Inflammatory macrophage (primary cell): ENCODE data around the gene CACNG5.

ENCODE experiments used
- DNase-seq, 2 donors: peaks; one replicate each; pipeline ENCODE4 v3.0.0-alpha.2; 2020 to 2022

The CACNG5 gene

DNA sequence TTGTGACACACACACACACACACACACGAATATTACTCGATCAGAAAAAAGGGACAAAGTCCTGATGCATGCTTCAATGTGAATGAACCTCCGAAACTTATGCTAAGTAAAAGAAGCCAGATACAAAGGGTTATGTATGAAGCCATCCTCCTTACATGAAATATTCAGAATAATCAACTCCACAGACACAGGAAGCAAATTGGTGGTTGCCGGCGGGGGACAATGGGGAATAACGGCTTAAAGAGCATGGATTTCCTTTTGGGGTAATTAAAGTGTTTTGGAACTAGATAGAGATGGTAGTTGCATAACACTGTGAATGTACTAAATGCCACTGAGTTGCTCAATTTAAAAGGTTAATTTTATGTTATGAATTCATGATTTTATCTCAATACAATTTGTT, 8.1 kb upstream of the CACNG5 start:
- DNase-seq = no peak

DNA sequence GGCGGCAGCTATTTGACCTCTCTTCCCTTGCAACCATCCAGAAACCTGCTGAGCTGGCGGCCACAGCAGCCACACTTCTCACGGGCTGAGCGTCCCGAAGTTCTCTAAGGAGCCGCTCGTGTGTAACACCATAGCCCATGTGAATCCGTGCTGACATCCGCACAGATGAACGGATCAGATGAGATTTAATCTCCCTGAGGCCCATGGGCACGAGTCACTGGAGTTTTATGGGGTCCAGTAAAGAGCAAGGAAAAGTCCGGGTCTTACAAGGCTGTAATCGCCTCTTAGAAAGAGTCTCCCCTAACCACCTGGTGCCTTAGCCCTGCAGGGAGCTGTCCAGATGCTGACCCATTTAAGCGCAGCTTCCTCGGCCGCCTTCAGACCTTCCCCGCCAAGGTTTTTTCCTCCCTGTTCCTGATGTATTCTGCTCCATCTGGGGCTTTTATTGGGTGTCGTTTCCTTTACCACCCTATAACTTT, 5.5 kb upstream of the CACNG5 start:
- peak in 1 of 2 donors; percentile 30 for DNase-seq

DNA sequence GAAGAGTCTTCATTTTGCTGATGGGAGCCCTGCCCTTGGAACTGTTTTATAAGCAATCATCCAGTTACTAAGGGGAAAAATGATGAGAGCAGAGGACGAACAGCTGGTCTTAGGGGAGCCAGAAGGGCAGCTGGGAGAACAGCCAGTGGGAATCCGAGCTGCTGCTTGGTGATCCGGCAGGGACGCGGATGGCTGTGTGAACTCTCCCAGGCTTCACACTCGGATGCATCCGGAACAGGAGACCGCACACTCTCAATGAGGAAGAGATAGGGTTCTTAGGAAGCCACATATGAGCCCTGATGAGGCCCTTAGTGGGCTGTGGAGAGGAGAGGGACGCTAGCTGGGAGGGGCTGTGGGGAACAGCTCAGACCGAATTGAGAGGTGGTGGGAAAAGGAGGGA, 5.0 kb upstream of the CACNG5 start:
- no peak for DNase-seq

DNA sequence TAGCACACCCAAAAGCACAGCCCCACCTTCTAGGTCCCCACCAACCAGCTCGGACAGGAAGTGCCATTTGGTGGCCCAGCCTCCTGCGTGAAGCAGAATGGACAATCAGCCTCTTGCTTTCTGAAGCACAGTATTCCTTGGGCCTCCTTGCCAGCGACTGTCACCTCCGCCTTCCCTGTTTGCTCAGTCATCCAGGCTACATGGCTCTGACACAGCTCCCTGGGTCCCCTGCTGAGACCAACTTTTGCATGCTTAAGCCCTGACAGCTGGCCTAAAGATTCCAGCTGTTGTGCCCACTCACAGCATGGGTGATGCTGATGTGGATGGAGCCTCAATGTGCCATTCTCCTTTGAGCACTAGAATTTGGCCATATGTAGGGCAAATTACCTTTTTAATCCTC, 4.5 kb upstream of the CACNG5 start:
- no peak for DNase-seq

DNA sequence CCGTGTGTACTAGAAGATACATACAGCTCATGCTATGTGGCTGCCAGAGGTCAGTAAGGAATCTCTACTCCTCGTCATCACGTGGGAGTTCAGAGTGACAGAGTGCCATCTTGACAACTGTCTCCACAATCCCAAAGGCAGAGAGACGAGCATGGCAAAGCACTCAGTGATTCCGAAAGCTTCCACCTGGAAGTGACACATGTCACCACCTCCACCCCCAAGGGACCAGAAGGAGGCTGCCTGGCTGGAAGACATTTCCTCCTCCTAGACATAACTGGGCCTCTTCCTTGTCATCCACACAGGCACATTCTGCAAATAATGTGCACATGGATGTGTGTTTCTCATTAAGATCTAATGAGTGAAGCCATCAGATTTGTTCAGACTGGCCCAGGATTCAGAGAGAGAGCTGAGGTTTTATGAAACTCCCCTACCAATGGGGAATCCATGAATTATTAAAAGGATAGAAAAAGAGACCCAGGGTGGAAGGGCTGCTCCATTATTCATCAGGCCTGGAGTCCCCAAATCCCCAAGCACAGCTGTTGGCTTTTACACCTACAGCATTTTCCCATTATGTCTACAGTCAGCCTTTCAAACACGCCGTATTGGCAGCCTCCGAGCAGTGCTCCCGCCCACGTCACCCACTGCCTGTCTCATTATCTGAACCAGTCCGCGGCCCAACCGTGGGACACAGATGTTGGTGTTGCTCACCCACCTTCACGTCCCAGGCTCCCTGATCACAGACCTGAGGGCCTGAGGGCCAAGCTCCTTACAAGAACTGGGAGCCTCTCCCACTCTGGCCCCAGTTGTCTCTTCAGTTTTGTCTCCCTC, 3.3 kb upstream of the CACNG5 start:
- no peak for DNase-seq

DNA sequence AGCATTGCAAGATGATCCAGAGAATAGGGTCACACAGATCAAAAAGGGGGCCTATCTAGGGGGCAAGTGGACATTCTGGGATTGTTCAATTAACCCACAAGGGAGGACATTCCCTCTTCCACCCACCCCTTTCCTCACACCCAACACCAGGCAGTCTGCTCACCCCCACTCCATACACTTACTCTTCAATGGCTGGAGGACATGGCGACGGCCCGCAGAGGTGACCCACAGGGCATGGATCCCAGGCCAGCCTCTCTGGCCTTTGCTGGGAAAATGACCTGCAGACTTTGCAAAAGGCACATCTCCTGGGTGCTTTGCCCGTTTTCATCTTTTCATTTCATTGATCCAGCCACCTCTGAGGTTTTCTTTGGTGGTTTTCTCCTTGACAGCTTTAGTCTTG, 1.7 kb upstream of the CACNG5 start:
- DNase-seq = no peak

DNA sequence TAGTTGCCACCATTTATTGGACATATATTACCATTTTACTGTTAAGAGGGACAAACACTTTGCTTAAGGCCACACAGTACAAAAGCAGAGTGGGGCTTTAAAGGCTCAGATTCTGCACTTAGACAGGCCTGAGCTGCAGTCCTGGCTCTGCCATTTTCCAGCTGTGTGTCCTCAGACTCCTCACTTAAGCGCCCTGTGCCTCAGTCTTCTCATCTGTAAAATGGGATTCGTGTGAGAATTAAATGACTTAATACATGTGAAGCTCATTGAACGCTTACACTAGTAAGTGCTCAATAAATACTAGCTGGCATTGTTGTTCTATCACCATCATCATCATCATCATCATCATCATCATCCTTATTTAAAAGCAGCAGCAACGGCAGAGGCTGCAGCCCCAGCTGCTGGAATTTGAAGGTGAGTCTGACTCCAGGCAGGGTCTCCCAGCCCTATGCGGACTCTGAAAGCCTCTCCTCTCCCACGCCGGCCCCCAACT, 445 bp upstream of the CACNG5 start:
- no peak for DNase-seq

DNA sequence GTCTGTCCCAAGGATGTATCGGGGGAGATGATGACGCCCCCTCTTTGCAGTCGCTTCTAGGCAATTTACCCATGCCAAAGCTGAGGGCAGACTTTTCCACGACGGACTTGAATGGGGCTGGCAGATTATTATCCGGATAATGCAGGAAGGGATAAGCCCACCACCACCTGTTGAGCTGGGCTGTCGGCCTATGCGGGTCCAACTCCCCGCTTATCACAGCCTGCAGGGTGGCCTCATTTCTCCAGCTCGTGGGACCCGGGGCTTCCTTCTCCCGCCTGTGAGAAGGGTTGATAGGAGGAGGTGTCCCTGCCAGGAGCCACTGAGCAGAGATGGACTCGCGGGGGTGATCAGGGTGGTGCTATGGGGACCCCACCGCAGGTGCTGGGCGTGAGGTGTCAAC, 559 bp downstream of the CACNG5 start:
- no peak for DNase-seq

DNA sequence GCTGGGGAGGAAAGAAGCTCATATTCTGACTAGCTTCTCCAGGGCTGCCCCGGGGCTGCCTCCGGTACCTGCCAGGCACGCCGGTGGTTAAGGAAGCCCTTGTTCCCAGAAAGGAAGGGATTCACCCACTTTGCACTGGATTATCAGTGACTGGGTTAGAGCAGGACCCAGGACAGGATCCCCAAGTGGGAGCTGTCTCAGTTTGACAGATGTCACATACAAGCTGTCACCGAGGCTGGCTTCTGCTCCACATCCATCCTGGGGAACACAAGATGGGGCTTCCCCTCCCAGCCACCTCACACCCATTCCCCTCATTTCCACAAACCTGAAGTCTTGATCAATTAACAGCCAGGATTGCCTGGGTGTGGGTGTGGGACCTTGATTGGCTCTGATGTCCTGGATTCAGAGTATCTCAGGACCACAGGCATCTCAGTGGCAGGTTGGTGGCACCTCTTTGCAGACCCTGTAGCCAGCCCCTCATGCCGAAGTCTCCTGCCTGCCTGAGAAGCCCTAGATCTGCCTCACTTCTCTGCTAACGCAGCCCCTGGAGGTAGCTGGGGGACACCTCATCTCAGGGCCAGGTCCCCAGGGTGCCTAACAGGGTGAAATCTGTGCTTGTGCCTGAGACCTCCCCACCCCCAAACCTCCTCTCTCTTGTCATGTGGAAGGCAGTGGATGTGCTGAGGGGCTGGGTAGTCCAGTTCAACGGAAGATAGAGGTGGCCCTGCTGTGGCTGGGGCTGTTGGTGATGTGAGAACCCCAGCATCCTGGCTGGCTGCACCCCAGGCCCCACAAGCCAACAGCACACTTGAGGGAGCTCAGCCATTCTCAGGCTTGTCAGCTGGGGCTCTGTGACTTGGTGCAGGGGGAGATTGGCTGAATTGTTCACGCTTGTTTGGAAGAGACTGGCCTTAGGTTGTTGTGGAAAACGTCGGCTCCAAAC, 1.4 kb downstream of the CACNG5 start:
- no peak for DNase-seq

DNA sequence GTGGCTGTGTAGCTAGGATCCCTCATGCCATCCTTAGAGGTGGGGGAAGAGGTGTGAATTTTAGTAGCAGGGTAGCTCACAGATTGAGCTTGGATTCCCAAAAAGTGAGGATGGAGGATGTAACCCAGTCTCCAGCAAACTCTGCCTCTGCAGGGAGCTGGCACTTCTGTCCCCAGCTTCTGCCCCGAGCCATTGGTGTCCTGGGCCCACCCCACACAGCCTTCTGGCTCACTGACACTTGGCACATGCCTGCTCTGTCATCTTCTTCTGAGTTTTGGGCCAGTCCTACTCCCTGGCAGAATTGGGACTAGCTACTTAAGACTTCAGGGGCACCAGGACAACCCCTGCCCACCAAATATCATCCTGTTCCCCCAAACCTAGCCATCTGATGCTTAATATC, 2.3 kb downstream of the CACNG5 start:
- DNase-seq = no peak

DNA sequence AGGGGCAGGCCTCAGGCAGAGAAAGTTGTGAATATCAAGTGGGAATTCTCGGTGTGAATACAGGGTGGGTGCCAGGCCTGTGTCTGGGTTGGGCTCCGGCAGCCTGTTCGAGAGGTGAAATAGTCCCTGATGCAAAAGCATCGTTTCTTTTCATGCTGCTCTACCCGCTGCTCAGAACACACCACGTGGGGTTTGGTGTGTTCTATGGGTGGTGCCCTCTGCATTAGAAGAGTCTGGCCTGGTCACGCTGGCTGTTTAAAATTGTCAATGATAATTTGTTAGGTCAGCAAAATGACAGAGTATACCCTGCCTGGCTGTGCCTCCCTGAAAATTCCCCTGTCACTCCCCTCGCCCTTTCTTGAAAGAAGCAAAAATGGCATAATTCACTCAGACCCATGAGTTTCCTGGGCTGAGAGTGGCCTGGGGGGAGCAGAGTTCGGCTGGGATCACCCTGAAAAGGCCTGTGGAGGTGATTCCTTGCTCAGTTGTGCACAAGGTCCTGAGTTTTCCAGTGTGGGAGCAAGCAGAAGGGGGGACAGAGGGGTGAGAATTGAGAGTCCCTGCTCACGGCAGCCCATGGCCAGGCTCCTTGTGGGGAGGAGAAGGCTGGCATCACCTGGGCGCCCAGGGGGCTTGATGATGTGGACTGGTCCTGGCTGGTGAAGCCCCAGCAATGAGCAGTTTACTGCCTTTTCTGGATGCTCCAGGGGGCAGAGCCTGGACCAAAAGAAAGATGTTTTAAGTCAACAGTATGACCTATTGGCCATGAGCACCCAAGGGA, 3.2 kb downstream of the CACNG5 start:
- DNase-seq = no peak

DNA sequence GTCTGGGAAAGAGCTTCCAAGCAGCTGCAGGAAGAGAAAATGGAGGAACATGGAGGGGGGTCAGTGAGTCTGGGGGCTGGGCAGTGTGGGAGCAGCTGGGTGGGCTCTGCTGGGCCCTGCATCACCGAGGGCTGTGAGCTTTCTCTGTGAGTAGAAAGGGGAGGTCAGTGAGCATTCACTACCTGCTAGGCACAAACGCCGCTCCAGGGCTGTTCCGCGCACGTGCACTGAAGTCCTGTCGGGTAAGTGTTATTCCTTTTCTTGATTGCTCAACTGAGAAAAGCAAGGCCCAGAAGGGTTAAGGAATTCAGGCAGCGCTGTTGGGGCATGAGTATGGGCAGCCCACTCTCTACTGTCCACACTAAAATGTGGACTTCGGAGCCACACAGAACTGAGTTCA, 4.7 kb downstream of the CACNG5 start:
- no peak for DNase-seq

DNA sequence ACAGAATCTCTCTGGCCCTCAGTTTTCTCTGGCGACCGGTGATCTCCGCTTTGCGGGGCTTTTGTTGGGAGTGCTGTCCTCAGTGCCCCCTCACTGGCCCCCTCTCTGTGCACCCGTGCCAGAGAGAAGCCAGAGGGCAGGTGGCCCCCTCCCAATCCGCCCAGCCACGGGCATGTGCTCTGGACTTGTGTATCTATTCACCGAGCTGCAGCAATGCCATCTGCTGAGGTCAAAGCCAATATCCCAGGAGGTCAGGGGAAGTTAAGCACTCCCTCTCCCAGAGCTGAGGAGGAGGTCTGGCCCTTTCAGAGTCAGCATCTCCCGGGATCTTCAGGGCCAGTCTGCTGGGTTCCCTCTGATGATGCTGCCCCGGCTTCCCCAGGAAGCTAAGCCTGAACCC, 5.1 kb downstream of the CACNG5 start:
- DNase-seq = no peak

DNA sequence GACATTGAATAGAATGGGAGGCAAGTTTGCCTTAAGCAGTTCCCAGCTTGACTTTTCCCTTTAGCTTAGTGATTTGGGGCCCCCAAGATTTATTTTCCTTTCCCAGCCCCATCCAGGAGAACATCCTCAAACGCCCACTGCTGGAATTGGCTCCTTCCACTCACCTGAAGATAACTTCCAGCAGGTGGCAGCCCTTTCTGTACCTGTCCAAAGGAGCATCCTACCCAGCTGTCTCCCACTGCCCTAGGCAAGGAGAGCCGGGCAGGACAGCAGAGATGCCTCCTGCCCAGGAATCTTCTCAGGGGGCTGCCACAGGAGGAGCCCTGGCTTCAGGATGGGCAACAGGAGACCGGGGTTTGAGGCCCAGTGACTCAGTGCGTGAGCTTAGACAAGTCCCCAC, 6.4 kb downstream of the CACNG5 start:
- DNase-seq = no peak

DNA sequence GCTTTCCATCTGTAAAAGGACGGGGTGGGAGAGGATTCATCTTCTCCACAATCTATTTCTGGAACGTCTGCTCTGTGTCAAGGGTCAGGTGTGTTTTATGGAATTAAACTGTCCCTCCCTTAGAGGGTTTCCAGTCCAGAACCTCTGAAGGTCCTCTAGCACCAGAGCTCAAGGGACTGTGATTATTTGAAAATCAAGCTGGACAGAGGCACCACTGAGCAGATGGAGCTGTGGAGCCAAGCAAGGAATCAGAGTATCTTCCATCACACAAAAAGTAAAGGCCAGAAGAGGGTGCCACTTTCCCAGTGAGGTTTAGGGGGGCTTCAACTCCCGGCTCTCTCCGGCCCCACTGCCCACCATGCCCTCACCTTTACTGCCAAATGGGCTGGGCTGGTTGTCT, 6.8 kb downstream of the CACNG5 start:
- DNase-seq = no peak

DNA sequence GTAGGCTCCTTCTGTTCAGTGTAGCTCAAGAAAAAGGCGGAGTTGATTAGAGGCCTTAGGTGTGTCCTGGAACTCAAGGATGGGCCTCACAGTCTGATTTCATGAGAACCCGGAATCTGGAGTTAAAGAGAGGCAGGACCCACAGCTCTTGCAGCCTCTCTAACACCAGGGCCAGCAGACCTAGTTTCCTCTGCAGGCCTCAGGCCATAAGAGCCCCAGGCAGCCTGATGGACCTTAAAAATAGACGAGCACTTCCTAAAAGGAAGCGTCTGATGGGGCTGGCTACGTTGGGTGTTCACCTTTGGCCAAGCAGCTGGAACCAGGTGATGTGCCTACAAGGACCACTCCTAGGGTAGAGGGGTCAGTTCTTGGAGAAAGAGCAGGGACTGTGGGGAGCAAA, 7.6 kb downstream of the CACNG5 start:
- DNase-seq = no peak

DNA sequence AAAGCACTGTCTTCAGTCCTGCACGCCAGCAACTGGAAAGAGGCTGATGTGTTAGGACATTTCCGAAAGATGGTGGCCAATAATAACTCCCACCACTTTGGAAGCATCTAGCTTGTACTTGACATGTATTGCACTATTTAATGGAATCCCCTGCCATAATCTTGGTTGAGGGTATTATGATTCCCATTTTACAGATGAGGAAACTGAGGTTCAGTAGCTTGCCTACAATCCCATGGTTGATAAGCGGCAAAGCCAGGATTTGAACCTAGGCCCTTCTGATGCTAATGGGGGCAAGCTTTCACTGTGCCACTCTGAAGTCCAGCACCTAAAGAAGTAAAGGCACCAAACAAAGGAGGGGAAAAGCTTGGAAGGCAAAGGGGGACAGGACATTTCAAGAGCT, 8.0 kb downstream of the CACNG5 start:
- no peak for DNase-seq

DNA sequence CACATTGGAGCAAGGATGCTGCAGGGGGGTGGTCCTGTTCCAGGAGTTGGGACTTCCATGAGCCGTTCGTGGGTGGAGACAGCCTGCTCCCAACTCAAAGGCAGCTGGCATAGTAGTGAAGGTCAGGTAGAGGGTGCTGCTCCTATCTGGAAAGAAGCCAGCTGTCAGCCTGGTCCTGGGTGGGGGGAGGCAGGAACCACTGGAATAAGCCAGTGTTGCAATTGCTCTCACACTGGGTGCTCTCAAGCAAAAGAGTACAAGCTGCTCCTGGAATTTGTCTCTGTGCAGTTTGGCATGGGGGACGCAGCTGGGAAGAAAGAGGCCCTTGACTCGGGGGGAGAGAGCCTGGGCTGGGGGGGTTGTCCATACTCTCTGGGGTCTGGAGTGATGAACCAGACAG, 8.7 kb downstream of the CACNG5 start:
- DNase-seq = no peak

DNA sequence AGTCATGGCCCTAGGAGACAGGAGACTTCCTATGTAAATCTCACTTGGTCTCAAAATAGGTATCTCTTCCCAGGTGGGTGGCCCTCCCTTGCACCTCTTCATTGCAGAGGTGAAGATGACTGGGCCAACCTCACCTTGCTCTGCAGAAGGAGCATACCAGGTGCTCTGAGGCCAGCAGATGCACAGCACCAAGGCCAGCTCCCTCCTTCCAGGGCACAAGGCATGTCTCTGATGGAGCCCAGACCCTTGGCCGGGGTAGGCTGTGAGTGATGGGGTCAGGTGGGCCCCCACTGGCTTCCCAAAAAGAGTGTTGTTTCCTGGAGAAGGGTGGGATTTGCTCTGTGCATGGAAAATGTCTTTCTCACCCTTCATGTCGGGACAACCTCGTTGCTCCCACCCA, 12.8 kb downstream of the CACNG5 start:
- no peak for DNase-seq

DNA sequence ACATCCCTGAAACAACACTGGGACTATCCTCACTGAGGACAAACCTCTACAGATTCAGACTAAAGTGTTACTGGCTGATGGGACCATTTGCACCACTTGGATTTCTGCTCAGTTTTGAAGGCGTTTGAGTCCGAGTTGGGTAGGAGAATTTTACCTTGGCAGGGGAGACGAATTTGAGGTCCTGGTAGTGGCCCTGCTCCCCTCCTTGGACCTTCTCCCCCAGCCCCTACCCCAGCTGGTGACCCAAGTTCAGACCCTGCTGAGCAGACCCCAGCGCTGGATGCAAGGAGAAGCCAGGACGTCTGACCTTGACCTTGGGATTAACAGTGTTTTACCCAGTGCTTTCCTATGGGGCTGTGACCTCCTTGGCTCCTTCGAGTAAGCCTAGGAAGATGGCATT, 13.6 kb downstream of the CACNG5 start:
- no peak for DNase-seq

DNA sequence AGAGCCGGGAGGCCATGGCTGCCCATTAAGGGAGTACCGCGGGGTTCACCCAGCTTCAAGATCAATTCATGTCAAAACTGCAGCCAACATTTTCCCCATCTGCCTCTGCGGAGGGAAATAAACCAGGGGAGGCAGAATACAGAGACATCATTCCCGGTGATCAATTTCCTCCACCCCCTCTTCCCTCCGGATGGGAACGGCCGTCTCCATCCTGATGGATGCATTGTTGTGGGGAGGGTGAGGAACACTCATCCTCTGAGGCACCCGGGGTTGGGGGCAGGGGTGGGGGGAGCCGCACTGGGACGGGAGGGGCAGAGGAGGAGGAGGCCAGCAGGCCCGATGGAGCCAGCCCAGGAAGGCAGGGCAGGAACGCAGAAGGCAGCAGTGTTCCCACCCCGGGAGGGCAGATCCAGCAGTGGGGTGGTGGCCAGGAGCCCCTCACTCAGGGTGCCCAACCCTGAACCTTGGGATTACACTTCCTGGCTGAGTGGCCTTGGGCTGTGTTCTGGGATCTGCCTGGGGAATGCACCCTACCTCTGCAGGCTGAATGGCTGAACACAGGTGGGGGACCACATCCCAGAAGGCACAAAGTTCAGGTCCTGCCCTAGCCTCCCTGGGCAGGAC, 14.2 kb downstream of the CACNG5 start:
- DNase-seq = no peak

DNA sequence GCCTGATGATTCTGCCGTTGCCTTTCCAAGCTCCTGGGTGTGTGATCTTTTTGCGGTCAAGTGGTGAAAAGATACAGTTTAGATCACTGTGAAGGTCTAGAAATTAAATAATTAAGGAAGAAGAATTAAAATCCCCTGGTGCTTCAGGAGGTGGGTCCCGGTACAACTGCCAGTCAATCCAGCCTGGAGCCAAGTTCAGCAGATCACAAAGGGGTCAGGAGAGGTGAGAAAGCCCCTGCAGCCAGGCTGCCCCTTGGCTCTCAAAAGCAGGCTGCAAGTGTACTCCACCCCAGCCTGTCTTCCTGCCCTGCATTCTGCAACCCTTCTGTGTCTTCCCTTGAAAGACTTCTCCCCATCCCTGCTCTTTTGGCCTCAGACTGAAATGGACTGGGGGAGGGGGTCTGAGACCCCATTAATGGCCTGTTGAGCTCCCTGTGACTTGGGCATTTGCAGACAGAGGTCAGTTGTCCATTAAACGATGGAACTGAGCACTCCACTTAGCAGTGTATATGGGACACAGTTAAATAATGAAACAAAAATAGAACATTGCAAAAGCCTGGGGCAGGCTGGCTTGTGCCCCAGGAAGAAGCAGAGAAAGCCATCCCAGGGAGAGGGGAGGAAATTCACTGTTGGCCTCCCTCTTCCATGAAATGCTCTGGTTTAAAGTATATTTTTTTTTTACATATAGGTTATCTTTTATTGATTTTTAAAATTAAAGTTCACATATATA, 15.1 kb downstream of the CACNG5 start:
- DNase-seq = no peak
